Endothelial cell of umbilical vein (primary cell): ENCODE measurements around the gene RPS23. TPM values are rescaled to one million over a fixed set of nuclear protein-coding genes. Genes with fewer than 3 reads are reported as not detected.

Experiments used
- BruUV-seq: library from RNA; stranded (reverse); fragments of 400-500 nt; replicated peaks from 2 replicates; lab custom pipeline; 2021; lab: Mats Ljungman, UMichigan
- CTCF ChIA-PET: fragments of 300-600, 350-600 bp; sonication (Branson Sonifier 250); formaldehyde crosslinking; loops from one replicate; lab custom pipeline; 2021; ENCODE audit warnings: antibody characterized with exemption, inconsistent platforms; lab: Charles Lee
- POLR2A ChIA-PET: fragments of 300-600, 350-600 bp; sonication (Branson Sonifier 250); formaldehyde crosslinking; loops from one replicate; lab custom pipeline; 2021; ENCODE audit warnings: antibody characterized with exemption, inconsistent platforms; lab: Charles Lee
- DNase-seq: peaks from one replicate; pipeline ENCODE4 v3.0.0-alpha.2; 2011; ENCODE audit warnings: low read depth, low spot score
- FAIRE-seq: peaks from 2 replicates; lab custom pipeline; 2011; peaks lifted over from hg19 to GRCh38; lab: Jason Lieb, UNC
- H2AFZ ChIP-seq: 2 replicates; pipeline ENCODE4 v1.6.0; 2012; ENCODE audit warnings: low read depth, low read length, control low read depth, inconsistent platforms
- H3K27ac ChIP-seq: 2 replicates; pipeline ENCODE4 v1.5.1; 2011; ENCODE audit warnings: low read depth, mild to moderate bottlenecking, control low read depth, low read length, moderate library complexity; ENCODE audit not compliant: insufficient read depth
- H3K27me3 ChIP-seq, 2 experiments: 2 replicates each; pipeline versions ENCODE4 v1.6.0 to v1.6.1; 2011; ENCODE audit warnings: low read length in 2 of 2, mixed read lengths in 1 of 2; ENCODE audit not compliant: control insufficient read depth in 2 of 2, insufficient read depth in 2 of 2
- H3K36me3 ChIP-seq, 2 experiments: 2 replicates in 1 of 2; 3 replicates in 1 of 2; pipeline ENCODE4 v1.5.1; 2011; ENCODE audit warnings: low read length in 2 of 2, mild to moderate bottlenecking in 1 of 2, moderate library complexity in 1 of 2; ENCODE audit not compliant: control insufficient read depth in 2 of 2, insufficient read depth in 2 of 2; ENCODE audit errors: extremely low read depth in 1 of 2
- H3K4me1 ChIP-seq: 3 replicates; pipeline ENCODE4 v1.5.1; 2011; ENCODE audit warnings: mild to moderate bottlenecking, low read length; ENCODE audit not compliant: control insufficient read depth, insufficient read depth; ENCODE audit errors: extremely low read depth
- H3K4me2 ChIP-seq: 2 replicates; pipeline ENCODE4 v1.6.1; 2011; ENCODE audit warnings: low read length, control low read depth, mixed read lengths; ENCODE audit not compliant: insufficient read depth
- H3K4me3 ChIP-seq, 3 experiments: fragments of 200-600 bp in 1 of 3; sonication (generic), shearing (Covaris generic) in 1 of 3; replicated peaks in 1 of 3; 2 replicates each; pipeline ENCODE4 v1.5.1; 2011 to 2016; ENCODE audit warnings: control low read depth in 3 of 3, low read length in 3 of 3, mild to moderate bottlenecking in 2 of 3, inconsistent platforms in 1 of 3, low read depth in 1 of 3, moderate library complexity in 1 of 3; ENCODE audit not compliant: insufficient read depth in 1 of 3
- H3K79me2 ChIP-seq: 2 replicates; pipeline ENCODE4 v1.6.0; 2012; ENCODE audit warnings: low read length, inconsistent platforms; ENCODE audit not compliant: control insufficient read depth, insufficient read depth
- H3K9ac ChIP-seq: replicated peaks from 2 replicates; pipeline ENCODE3; 2011; ENCODE audit warnings: low read length, control low read depth; ENCODE audit not compliant: insufficient read depth; ENCODE audit errors: extremely low read depth
- H3K9me1 ChIP-seq: replicated peaks from 3 replicates; pipeline ENCODE4 v1.6.0; 2011; ENCODE audit warnings: mild to moderate bottlenecking, low read length; ENCODE audit not compliant: control insufficient read depth, insufficient read depth; ENCODE audit errors: extremely low read depth
- H3K9me3 ChIP-seq: replicated peaks from 2 replicates; pipeline ENCODE4 v1.5.1; 2012; ENCODE audit warnings: low read length, inconsistent platforms; ENCODE audit not compliant: control insufficient read depth, insufficient read depth
- H4K20me1 ChIP-seq: replicated peaks from 2 replicates; pipeline ENCODE3; 2011; ENCODE audit warnings: mild to moderate bottlenecking, low read length; ENCODE audit not compliant: control insufficient read depth, insufficient read depth; ENCODE audit errors: extremely low read depth
- CTCF ChIP-seq, 2 donors: IDR thresholded peaks; 1 replicate in 1 of 2; 2 replicates in 1 of 2; pipeline ENCODE4 v1.5.1; 2011; ENCODE audit warnings: low read length in 2 of 2, mild to moderate bottlenecking in 2 of 2, moderate library complexity in 2 of 2, control low read depth in 1 of 2, inconsistent platforms in 1 of 2, low read depth in 1 of 2; ENCODE audit not compliant: insufficient read depth in 1 of 2; ENCODE audit errors: extremely low read depth in 1 of 2
- EZH2 ChIP-seq: IDR thresholded peaks from 2 replicates; pipeline ENCODE4 v1.6.1; 2012; ENCODE audit warnings: borderline replicate concordance, low read depth, mild to moderate bottlenecking, moderate library complexity, low read length, inconsistent platforms; ENCODE audit not compliant: severe bottlenecking
- FOS ChIP-seq: IDR thresholded peaks from 2 replicates; pipeline ENCODE4 v1.6.1; 2011; ENCODE audit warnings: mild to moderate bottlenecking, low read length, moderate library complexity, borderline replicate concordance; ENCODE audit not compliant: insufficient read depth
- GATA2 ChIP-seq: IDR thresholded peaks from 2 replicates; pipeline ENCODE4 v1.7.0; 2011; ENCODE audit warnings: low read depth, mild to moderate bottlenecking, moderate library complexity, mixed read lengths, low read length; ENCODE audit not compliant: insufficient read length, insufficient read depth
- JUN ChIP-seq: IDR thresholded peaks from 2 replicates; pipeline ENCODE4 v1.6.1; 2011; ENCODE audit warnings: borderline replicate concordance, low read depth; ENCODE audit not compliant: insufficient read length, insufficient read depth
- MAX ChIP-seq: IDR thresholded peaks from 2 replicates; pipeline ENCODE4 v1.6.1; 2011; ENCODE audit not compliant: insufficient read depth, insufficient read length
- MYC ChIP-seq: IDR thresholded peaks from one replicate; pipeline ENCODE4 v1.6.1; 2011; ENCODE audit warnings: mild to moderate bottlenecking, low read depth, low read length
- POLR2A ChIP-seq: IDR thresholded peaks from 2 replicates; pipeline ENCODE4 v1.6.1; 2012; ENCODE audit warnings: low read depth, mild to moderate bottlenecking, control low read depth, low read length
- POLR2AphosphoS5 ChIP-seq: IDR thresholded peaks from 2 replicates; pipeline ENCODE4 v1.6.1; 2012; ENCODE audit warnings: low read depth, mild to moderate bottlenecking, control low read depth, low read length, moderate library complexity; ENCODE audit not compliant: insufficient read depth
- dilution Hi-C: fragments of 300-500 bp; cut with MboI; formaldehyde crosslinking; loops from one replicate; pipeline ENCODE4 v1.15.0; 2019; ENCODE audit warnings: low sequenced_read_pairs; ENCODE audit not compliant: extremely low pct_ligation_motif_present
- intact Hi-C: fragments of 100-400 bp; cut with micrococcal nuclease; formaldehyde crosslinking; loops from one replicate; pipeline ENCODE4 v1.10.0; 2022
- polyA plus RNA-seq, 4 experiments: library from polyadenylated mRNA; depleted of rRNA in 3 of 4; stranded (reverse) in 3 of 4; unstranded in 1 of 4; fragments of >200 nt; gene quantifications; 2 replicates each; pipeline versions ENCODE4 v1.2.1 to v1.2.3, GENCODE V29; 2011 to 2012; ENCODE audit warnings: missing spikeins in 1 of 4
- total RNA-seq: library from RNA; stranded (reverse); gene quantifications from 2 replicates; pipeline ENCODE4 v1.2.3, GENCODE V29; 2021

Gene RPS23
- total and polyA plus RNA-seq, 2 donors (not counting 3 experiments of a cell fraction or from before 2014, with no cell fraction given) = 2,037 to 3,265 TPM

GRCh38 chr5:82290005-82290404 lies 11.9 kb upstream of the RPS23 start:
- dilution Hi-C loops = no loop called here
- no peaks in the 10 kb centered on the region for H3K36me3 ChIP-seq
- no peak for FAIRE-seq

More at GRCh38 chr5:82290005-82290404, 11.9 kb upstream of the RPS23 start:
- Histone ChIP-seq H4K20me1 (no peaks in the 10 kb centered on the region), H3K9me3 (no peaks in the 10 kb centered on the region), H3K4me3 (no peak overlapping the region), H2AFZ (no peak overlapping the region), H3K4me2 (no peak overlapping the region), H3K27me3 (no peaks in the 10 kb centered on the region), H3K4me1 (no peaks in the 10 kb centered on the region), H3K9ac (no peak overlapping the region), H3K79me2 (no peaks in the 10 kb centered on the region), H3K27ac (no peak overlapping the region), H3K9me1 (no peaks in the 10 kb centered on the region)
- CTCF ChIA-PET = no interaction called here
- DNase-seq = no peak
- no TSS peak for BruUV-seq
- TF ChIP-seq JUN = no peak
- no peak for TF ChIP-seq MAX
- no peak for TF ChIP-seq POLR2A
- no peak for TF ChIP-seq MYC
- TF ChIP-seq EZH2 = no peak
- TF ChIP-seq GATA2 = no peak
- TF ChIP-seq POLR2AphosphoS5 = no peak
- TF ChIP-seq FOS = no peak
- no peak for TF ChIP-seq CTCF (IDR thresholded peaks at IDR 0.05; ENCODE audit: extremely low read depth in 1 of 2, insufficient read depth in 1 of 2, low read depth in 1 of 2, low read length in 2 of 2)
- intact Hi-C loops = no loop called here
- POLR2A ChIA-PET = no interaction called here
